Ascending aorta (tissue), 2 donors: Measurements from ENCODE around the gene TMUB1. TPM values are rescaled to one million over a fixed set of nuclear protein-coding genes. Genes with fewer than 3 reads are reported as not detected.

Source experiments
- DNase-seq, 2 donors: peaks; one replicate each; pipeline ENCODE4 v3.0.0-alpha.2; 2019; ENCODE audit warnings: low spot score in 2 of 2
- H3K27ac ChIP-seq, 2 donors: fragments of 200-600 bp; sonication (generic); one replicate each; pipeline ENCODE4 v1.5.1; 2016 to 2017; ENCODE audit warnings: mild to moderate bottlenecking in 1 of 2
- H3K27me3 ChIP-seq: fragments of 200-600 bp; sonication (generic); one replicate; pipeline ENCODE4 v1.5.1; 2017
- H3K36me3 ChIP-seq, 2 donors: fragments of 200-600 bp; sonication (generic); one replicate each; pipeline ENCODE4 v1.5.1; 2016
- H3K4me1 ChIP-seq, 2 donors: fragments of 200-600 bp; sonication (generic); one replicate each; pipeline ENCODE4 v1.5.1; 2016 to 2017; ENCODE audit warnings: mild to moderate bottlenecking in 1 of 2
- H3K4me3 ChIP-seq, 2 donors: fragments of 200-600 bp; sonication (generic); one replicate each; pipeline ENCODE4 v1.5.1; 2016 to 2017; ENCODE audit warnings: mild to moderate bottlenecking in 1 of 2
- H3K9me3 ChIP-seq, 2 donors: fragments of 200-600 bp; sonication (generic); one replicate each; pipeline ENCODE4 v1.5.1; 2016
- CTCF ChIP-seq, 3 experiments: fragments of 200-600 bp in 2 of 3; fragments of 450-650 bp in 1 of 3; sonication (generic) in 2 of 3; IDR thresholded peaks; one replicate each; pipeline ENCODE4 v1.5.1; 2016 to 2019; ENCODE audit warnings: antibody characterized with exemption in 3 of 3, mild to moderate bottlenecking in 1 of 3, moderate library complexity in 1 of 3
- intact Hi-C: fragments of 100-400 bp; cut with DNase I; formaldehyde crosslinking; loops from one replicate; pipeline ENCODE4 v1.15.1; 2023
- total RNA-seq: library from RNA; depleted of rRNA; stranded (reverse); fragments of >200 nt; gene quantifications from one replicate; pipeline ENCODE4 v1.1.0, GENCODE V29; 2016

The TMUB1 gene
- total RNA-seq, 1 donor from 2014 or later = 143 TPM

- H3K9me3 ChIP-seq = no peaks in the 10 kb centered on the region
- DNase-seq = no peak
- H3K4me1 ChIP-seq = peaks cover 8 to 23% of the 10 kb centered on the region in 2 donors
- TF ChIP-seq CTCF (IDR thresholded peaks at IDR 0.05) = no peak
- H3K4me3 ChIP-seq = no peak overlapping the region
- H3K27me3 ChIP-seq = no peaks in the 10 kb centered on the region
- intact Hi-C loops = no loop called here
- H3K36me3 ChIP-seq = peaks cover 0 to 4% of the 10 kb centered on the region in 2 donors
- H3K27ac ChIP-seq = no peak overlapping the region
These were observed 8.7 kb upstream of the TMUB1 start for GRCh38 chr7:151091988-151092387.

GRCh38 chr7:151091431-151091830, 8.1 kb upstream of the TMUB1 start:
- Histone ChIP-seq H3K9me3 (no peaks in the 10 kb centered on the region), H3K4me1 (peaks cover 8 to 23% of the 10 kb centered on the region in 2 donors), H3K27me3 (no peaks in the 10 kb centered on the region), H3K36me3 (peaks cover 0 to 4% of the 10 kb centered on the region in 2 donors), H3K4me3 (no peak overlapping the region), H3K27ac (no peak overlapping the region)
- DNase-seq = no peak
- intact Hi-C loops = no loop called here
- peak in 2 of 3 experiments; percentile 19 to 20 for TF ChIP-seq CTCF (IDR thresholded peaks at IDR 0.05)

- DNase-seq = no peak
- TF ChIP-seq CTCF (IDR thresholded peaks at IDR 0.05) = no peak
- peaks cover 8 to 23% of the 10 kb centered on the region in 2 donors for H3K4me1 ChIP-seq
- no peak overlapping the region for H3K27ac ChIP-seq
- H3K36me3 ChIP-seq = peaks cover 0 to 4% of the 10 kb centered on the region in 2 donors
- no peak overlapping the region for H3K4me3 ChIP-seq
- no peaks in the 10 kb centered on the region for H3K27me3 ChIP-seq
- no peaks in the 10 kb centered on the region for H3K9me3 ChIP-seq
- intact Hi-C loops = no loop called here
These were observed 7.7 kb upstream of the TMUB1 start for GRCh38 chr7:151091003-151091402.

- Histone ChIP-seq H3K27ac (peak overlapping the region; percentile 72 to 82), H3K4me1 (peaks cover 8 to 30% of the 10 kb centered on the region in 2 donors), H3K4me3 (no peak overlapping the region), H3K36me3 (peaks cover 0 to 4% of the 10 kb centered on the region in 2 donors), H3K9me3 (no peaks in the 10 kb centered on the region), H3K27me3 (no peaks in the 10 kb centered on the region)
- intact Hi-C loops = loop anchor here (10.0 kb wide), 2 partner anchors 665 to 1375 kb away; a partner anchor contains a TSS
- no peak for TF ChIP-seq CTCF (IDR thresholded peaks at IDR 0.05)
- DNase-seq = no peak
These were observed 6.8 kb upstream of the TMUB1 start for GRCh38 chr7:151089893-151090730.

GRCh38 chr7:151088856-151089699, 5.8 kb upstream of the TMUB1 start:
- peak overlapping the region; percentile 63 to 85 for H3K4me3 ChIP-seq
- intact Hi-C loops = loop anchor here (10.0 kb wide), 2 partner anchors 666 to 1374 kb away; a partner anchor contains a TSS

More at GRCh38 chr7:151088856-151089699, 5.8 kb upstream of the TMUB1 start:
- Histone ChIP-seq H3K36me3 (peaks cover 0 to 4% of the 10 kb centered on the region in 2 donors), H3K27me3 (no peaks in the 10 kb centered on the region), H3K27ac (peak overlapping the region; percentile 72 to 82), H3K4me1 (peaks cover 8 to 30% of the 10 kb centered on the region in 2 donors), H3K9me3 (no peaks in the 10 kb centered on the region)
- TF ChIP-seq CTCF (IDR thresholded peaks at IDR 0.05) = no peak
- DNase-seq = peak; percentile 66 to 84
